ENCODE results near the gene FDCSP.

GRCh38 chr4:70269674-70270073 is 43.8 kb downstream of the FDCSP start:
- TF ChIP-seq POLR2A (IDR thresholded peaks at IDR 0.05; ENCODE audit: low read depth) (no peak), CTCF (IDR thresholded peaks at IDR 0.05) (no peak), EP300 (IDR thresholded peaks at IDR 0.05) (no peak)
